Skeletal muscle tissue (tissue), 4 donors: ENCODE measurements around the gene BRD7. TPM values are rescaled to one million over a fixed set of nuclear protein-coding genes. Genes with fewer than 3 reads are reported as not detected.
A peak's percentile ranks its signal among the peaks of the same experiment; 100 is the strongest.

Source experiments
- H3K27ac ChIP-seq: one replicate; pipeline ENCODE4 v1.7.0; 2013; ENCODE audit warnings: mild to moderate bottlenecking, low read depth, low read length, inconsistent platforms
- H3K27me3 ChIP-seq, 3 donors: one replicate each; pipeline ENCODE4 v1.7.0; 2013; ENCODE audit warnings: low read length in 3 of 3; ENCODE audit not compliant: control insufficient read depth in 3 of 3, insufficient read depth in 3 of 3
- H3K36me3 ChIP-seq, 3 donors: one replicate each; pipeline ENCODE4 v1.7.0; 2013; ENCODE audit warnings: low read length in 3 of 3; ENCODE audit not compliant: control insufficient read depth in 3 of 3, insufficient read depth in 3 of 3
- H3K4me1 ChIP-seq, 3 donors: one replicate each; pipeline ENCODE4 v1.7.0; 2013; ENCODE audit warnings: low read length in 3 of 3, mild to moderate bottlenecking in 3 of 3; ENCODE audit not compliant: control insufficient read depth in 3 of 3, insufficient read depth in 3 of 3
- H3K4me3 ChIP-seq, 3 donors: one replicate each; pipeline ENCODE4 v1.7.0; 2013; ENCODE audit warnings: low read length in 3 of 3
- H3K9ac ChIP-seq, 3 donors: one replicate each; pipeline ENCODE4 v1.7.0; 2013; ENCODE audit warnings: low read length in 3 of 3, mild to moderate bottlenecking in 3 of 3, moderate library complexity in 2 of 3, low read depth in 1 of 3
- H3K9me3 ChIP-seq, 3 donors: one replicate each; pipeline ENCODE4 v1.7.0; 2013; ENCODE audit warnings: low read length in 3 of 3; ENCODE audit not compliant: control insufficient read depth in 3 of 3
- total RNA-seq: library from RNA; depleted of rRNA; stranded (reverse); fragments of >200 nt; gene quantifications from one replicate; pipeline ENCODE4 v1.2.3, GENCODE V29; 2014
- donor health status: Osteomylitis.

BRD7 gene
- total RNA-seq, 1 donor from 2014 or later, result 32.9 TPM

DNA sequence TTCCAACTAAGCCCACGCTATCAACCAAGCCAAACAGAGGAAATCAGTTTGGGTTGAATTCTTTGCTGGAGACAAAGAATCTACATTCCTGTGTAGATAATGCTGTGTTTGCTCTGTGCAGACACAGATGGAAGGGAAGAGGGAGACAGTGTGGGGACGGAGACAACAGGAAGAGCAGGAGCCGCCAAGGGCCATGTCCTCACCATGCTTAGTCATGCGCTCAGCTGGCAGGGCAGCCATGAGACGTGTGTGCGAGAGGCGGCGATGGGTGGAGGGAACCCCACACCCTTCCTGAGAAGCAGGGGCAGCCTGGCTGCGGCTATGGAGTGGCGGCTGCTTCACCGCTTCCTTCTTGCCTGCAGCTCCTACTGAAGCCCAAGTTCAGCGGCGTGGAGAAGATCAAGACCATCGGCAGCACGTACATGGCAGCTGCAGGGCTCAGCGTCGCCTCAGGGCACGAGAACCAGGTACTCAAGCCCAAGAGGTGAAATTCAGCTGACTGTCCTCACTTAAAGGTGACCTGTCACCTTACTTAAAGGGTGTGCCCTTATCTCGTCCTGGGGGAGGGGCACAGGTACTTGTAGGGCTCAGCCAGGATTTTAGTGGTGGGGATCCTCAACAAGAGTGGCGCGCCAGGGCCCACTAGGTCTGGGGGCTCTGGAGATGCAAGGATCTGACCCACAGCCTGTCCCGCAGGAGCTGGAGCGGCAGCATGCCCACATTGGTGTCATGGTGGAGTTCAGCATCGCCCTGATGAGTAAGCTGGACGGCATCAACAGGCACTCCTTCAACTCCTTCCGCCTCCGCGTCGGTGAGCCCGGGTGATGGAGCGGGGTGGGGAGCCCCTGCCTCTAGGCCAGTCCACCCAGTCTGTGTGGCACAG is 55.0 kb downstream of the BRD7 start:
- no peaks in the 10 kb centered on the region for H3K27me3 ChIP-seq
- H3K4me3 ChIP-seq, result no peak overlapping the region
- peaks cover 0 to 11% (median 5%) of the 10 kb centered on the region in 3 donors for H3K4me1 ChIP-seq
- H3K36me3 ChIP-seq, result peaks cover 39 to 49% (median 47%) of the 10 kb centered on the region in 3 donors
- H3K9me3 ChIP-seq, result no peaks in the 10 kb centered on the region
- H3K9ac ChIP-seq, result no peak overlapping the region
- H3K27ac ChIP-seq, result peak overlapping the region; percentile 15

DNA sequence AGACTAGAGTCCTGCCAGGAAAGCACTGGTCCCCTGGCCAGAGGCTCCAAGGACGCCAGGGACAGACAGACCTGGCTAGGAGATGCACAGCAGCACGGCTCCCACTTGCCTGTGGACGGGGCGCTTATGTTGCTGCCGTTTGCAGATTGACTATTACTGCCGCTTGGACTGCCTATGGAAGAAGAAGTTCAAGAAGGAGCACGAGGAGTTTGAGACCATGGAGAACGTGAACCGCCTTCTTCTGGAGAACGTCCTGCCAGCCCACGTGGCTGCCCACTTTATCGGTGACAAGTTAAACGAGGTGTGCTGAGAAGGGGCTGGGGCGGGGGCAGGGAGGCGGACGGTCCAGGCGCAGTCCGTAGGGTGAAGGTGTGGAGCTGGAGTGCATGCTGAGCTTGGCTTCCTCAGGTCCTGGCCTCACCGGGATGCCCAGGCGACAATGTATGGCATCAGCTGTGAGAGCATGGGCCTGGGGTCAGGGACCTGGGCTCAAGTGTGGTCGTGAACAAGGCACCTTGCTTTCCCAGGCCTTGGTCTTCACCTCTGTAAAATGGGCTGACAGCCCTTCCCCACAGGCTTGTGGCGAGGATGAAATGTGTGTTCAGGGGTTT is 56.8 kb downstream of the BRD7 start:
- Histone ChIP-seq H3K36me3 (peaks cover 31 to 37% (median 34%) of the 10 kb centered on the region in 3 donors), H3K27ac (no peak overlapping the region), H3K4me3 (no peak overlapping the region)

DNA sequence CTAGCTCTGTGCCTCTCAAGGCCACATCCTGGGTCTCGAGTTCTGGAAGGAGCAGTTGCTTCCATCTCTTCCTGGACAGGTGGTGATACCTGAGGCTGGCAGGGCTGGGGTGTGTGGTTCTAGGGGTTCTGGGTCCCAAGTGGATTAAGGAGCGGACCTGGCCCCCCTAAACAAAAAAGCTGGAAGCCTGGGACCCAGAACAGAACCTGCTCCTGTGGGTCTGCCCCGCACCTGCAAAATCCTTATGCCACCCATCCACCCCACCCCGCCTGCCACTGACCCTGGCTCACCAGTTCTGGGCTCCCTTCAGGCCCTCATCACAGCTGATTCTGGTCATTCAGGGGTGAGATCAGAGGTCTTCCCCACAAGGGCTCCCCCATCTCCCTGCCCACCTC is 57.7 kb downstream of the BRD7 start:
- Histone ChIP-seq H3K9me3 (no peaks in the 10 kb centered on the region), H3K9ac (no peak overlapping the region), H3K27ac (no peak overlapping the region), H3K36me3 (peaks cover 23 to 28% (median 28%) of the 10 kb centered on the region in 3 donors), H3K27me3 (no peaks in the 10 kb centered on the region), H3K4me3 (no peak overlapping the region), H3K4me1 (peaks cover 0 to 11% (median 5%) of the 10 kb centered on the region in 3 donors)

More for the DNA sequence above, 56.8 kb downstream of the BRD7 start:
- Histone ChIP-seq H3K9ac (no peak overlapping the region), H3K27me3 (no peaks in the 10 kb centered on the region), H3K4me1 (peaks cover 0 to 11% (median 5%) of the 10 kb centered on the region in 3 donors), H3K9me3 (no peaks in the 10 kb centered on the region)

DNA sequence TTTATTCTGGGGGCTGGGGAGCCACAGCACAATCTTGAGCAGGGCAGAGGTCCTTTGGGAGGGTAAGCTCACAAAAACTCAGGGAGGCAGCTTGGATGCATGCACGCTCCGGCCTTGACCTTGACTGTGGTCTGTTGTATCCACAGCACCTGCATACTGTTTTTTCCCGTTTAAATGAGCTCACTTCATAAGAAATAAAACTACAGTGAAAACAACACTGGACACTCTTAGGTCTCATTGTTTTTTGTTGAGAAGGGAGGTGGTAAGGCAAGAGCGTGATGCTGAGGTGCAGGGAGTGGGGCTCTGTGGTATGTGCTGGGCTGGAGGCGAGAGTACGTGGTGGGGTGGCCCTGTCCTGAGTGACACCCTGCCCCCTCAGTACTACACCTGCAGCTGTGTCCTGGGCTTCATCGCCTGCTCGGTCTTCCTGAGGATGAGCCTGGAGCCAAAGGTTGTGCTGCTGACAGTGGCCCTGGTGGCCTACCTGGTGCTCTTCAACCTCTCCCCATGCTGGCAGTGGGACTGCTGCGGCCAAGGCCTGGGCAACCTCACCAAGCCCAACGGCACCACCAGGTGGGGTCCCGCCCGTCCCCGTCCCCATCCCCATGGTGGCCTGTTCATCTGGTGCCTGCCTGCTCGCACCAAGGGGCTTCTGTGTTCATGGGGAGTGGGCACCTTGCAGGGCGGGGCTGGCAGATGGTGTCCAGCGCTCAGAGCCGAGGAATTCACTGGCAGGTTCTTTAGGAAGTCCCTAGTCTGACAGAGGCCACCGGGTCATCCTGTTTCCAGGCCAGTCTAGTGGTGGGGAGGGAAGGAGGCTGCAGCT is 58.3 kb downstream of the BRD7 start:
- H3K27me3 ChIP-seq, result no peaks in the 10 kb centered on the region
- no peak overlapping the region for H3K27ac ChIP-seq
- H3K9me3 ChIP-seq, result no peaks in the 10 kb centered on the region
- H3K4me3 ChIP-seq, result no peak overlapping the region
- H3K4me1 ChIP-seq, result peaks cover 0 to 11% (median 5%) of the 10 kb centered on the region in 3 donors
- H3K36me3 ChIP-seq, result peaks cover 18 to 22% (median 22%) of the 10 kb centered on the region in 3 donors
- no peak overlapping the region for H3K9ac ChIP-seq

DNA sequence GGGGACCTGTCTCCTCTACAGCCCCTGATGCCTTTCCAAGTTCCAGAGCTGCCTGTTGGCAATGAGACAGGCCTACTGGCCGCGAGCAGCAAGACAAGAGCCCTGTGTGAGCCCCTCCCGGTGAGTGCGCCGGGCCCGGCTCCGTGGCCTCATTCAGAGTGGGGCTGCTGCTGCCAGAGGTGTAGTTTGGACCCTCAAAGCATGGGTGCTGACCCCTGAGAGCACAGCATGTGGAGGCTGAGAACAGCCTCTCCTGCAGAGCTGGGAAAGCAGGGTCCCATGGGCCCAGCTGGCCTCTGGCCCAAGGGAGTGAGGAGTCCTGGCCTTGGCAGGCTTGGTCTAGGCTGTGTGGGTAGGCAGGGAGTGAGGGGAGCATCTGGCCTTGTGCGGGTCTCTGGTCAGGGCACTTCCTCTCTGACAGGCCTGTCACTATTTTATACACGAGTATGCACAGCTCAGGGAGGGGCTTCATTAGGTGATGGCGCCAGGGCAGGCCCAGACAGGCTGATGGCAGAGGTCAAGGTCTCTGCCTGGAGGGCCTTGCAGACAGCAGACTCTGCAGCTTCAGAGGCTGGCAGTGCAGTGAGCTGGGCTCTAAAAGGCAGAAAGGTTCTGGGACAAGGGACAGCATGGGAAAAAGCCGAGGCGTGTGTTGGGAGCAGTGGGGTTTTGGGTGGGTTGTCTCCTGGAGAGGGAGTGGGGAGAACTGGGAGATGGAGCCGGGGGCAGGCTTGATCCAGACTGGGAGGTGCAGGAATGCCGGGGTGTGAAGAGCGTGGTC is 59.1 kb downstream of the BRD7 start:
- Histone ChIP-seq H3K4me3 (no peak overlapping the region), H3K9ac (peak overlapping the region in 1 of 3 donors; percentile 45), H3K27ac (no peak overlapping the region), H3K4me1 (peaks cover 0 to 11% (median 5%) of the 10 kb centered on the region in 3 donors), H3K27me3 (peaks cover 0 to 4% (median 2%) of the 10 kb centered on the region in 3 donors), H3K36me3 (peaks cover 10 to 15% (median 13%) of the 10 kb centered on the region in 3 donors), H3K9me3 (no peaks in the 10 kb centered on the region)

DNA sequence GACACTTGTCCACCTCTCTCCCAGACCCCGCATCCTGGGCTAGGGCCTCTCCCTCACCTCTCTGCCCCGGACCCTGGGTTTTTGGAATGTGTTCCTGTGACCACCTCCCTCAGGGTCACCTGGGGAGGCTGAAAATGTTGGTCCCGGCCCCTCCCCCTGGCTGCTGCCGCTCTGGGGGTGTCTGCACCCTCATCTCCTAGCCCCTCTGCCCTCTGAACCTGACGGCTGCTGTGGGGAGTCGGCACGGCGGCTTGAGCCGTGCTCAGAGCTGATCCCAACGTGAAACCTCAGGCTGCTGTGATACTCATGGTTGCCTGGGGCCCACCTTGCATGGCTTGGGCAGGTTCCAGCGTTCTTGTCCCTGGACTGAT is 59.6 kb downstream of the BRD7 start:
- Histone ChIP-seq H3K27ac (no peak overlapping the region), H3K36me3 (peaks cover 6 to 13% (median 10%) of the 10 kb centered on the region in 3 donors), H3K27me3 (peaks cover 0 to 4% (median 2%) of the 10 kb centered on the region in 3 donors), H3K9ac (no peak overlapping the region), H3K9me3 (no peaks in the 10 kb centered on the region), H3K4me3 (no peak overlapping the region), H3K4me1 (peaks cover 0 to 11% (median 5%) of the 10 kb centered on the region in 3 donors)

DNA sequence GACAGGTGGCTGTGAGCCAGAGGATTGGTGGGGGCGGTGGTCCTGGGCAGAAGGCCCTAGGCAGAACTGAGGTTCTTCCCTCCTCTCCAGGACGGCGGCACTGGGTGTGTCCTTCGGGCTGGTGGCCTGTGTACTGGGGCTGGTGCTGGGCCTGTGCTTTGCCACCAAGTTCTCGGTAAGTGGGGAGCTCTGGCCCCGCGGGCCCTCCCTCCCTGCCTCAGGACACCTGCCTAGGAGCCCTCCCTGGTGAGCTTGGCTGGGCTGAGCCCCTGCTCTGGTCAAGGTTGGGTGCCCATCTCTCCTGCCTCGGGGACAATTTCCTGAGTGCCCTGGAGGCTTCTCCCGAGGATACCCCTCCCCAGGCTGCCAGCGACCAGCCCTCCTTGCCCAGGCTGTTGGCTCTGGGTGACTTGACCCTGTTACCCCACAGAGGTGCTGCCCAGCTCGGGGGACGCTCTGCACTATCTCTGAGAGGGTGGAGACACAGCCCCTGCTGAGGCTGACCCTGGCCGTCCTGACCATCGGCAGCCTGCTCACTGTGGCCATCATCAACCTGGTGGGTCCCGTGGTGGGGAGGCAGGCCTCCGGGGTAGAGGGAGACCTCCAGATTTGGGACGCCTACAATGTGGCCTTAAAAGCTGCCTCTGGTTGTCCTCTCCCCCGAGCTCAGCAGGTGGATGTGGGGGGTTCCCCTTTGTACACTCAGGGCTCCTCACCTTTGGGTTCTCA is 60.4 kb downstream of the BRD7 start:
- H3K27me3 ChIP-seq, result peaks cover 0 to 9% (median 2%) of the 10 kb centered on the region in 3 donors
- peaks cover 3 to 5% (median 4%) of the 10 kb centered on the region in 3 donors for H3K36me3 ChIP-seq
- no peak overlapping the region for H3K27ac ChIP-seq

DNA sequence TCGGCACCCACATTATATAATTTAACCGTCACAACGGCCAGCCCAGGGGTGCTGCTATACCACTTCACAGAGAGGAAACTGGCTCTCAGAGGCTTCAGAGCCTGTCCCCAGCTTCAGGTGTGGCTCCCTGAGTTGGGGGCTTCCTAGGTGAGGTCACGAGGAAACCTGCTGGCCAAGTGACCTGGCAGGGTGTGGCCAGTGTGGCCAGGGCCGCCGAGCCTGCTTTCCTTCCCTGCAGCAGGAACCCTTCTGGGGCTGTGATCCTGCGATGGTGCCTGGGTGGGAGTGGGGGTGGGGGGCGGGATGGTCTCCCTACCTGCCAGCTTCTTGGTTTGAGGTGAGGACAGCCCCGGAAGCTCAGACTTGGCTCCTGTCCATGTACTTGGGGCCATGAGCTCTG is 62.5 kb downstream of the BRD7 start:
- no peaks in the 10 kb centered on the region for H3K36me3 ChIP-seq
- H3K27me3 ChIP-seq, result peaks cover 0 to 9% (median 2%) of the 10 kb centered on the region in 3 donors
- no peak overlapping the region for H3K27ac ChIP-seq
- no peak overlapping the region for H3K4me3 ChIP-seq
- H3K9ac ChIP-seq, result no peak overlapping the region
- peaks cover 0 to 5% (median 5%) of the 10 kb centered on the region in 3 donors for H3K4me1 ChIP-seq
- no peaks in the 10 kb centered on the region for H3K9me3 ChIP-seq

More for the DNA sequence above, 60.4 kb downstream of the BRD7 start:
- H3K4me3 ChIP-seq, result no peak overlapping the region
- H3K4me1 ChIP-seq, result peaks cover 0 to 6% (median 5%) of the 10 kb centered on the region in 3 donors
- no peak overlapping the region for H3K9ac ChIP-seq
- H3K9me3 ChIP-seq, result no peaks in the 10 kb centered on the region
